Lower lobe of right lung (tissue), 2 donors: Measurements from ENCODE around the gene ADGRL3. TPM values are rescaled to one million over a fixed set of nuclear protein-coding genes. Genes with fewer than 3 reads are reported as not detected.

Source experiments
- ATAC-seq, 2 donors: fragments of 200-7000 bp; cut with Tn5 transposase; one replicate each; pipeline ENCODE4 v1.9.1; 2020 to 2022; ENCODE audit warnings: mild to moderate bottlenecking in 2 of 2, moderate library complexity in 2 of 2
- DNase-seq: peaks from one replicate; pipeline ENCODE4 v3.0.0-alpha.2; 2020
- H3K27ac ChIP-seq: fragments of 200-600 bp; one replicate; pipeline ENCODE4 v1.8.0; 2022
- H3K27me3 ChIP-seq: fragments of 200-600 bp; one replicate; pipeline ENCODE4 v1.8.0; 2022; ENCODE audit warnings: low read depth
- H3K36me3 ChIP-seq: fragments of 200-600 bp; one replicate; pipeline ENCODE4 v1.8.0; 2022; ENCODE audit warnings: mild to moderate bottlenecking
- H3K4me1 ChIP-seq: fragments of 200-600 bp; one replicate; pipeline ENCODE4 v1.8.0; 2022
- H3K4me3 ChIP-seq: fragments of 200-600 bp; one replicate; pipeline ENCODE4 v1.8.0; 2022; ENCODE audit warnings: mild to moderate bottlenecking
- H3K9me3 ChIP-seq: fragments of 200-600 bp; one replicate; pipeline ENCODE4 v1.8.0; 2022
- intact Hi-C: fragments of 100-400 bp; cut with DNase I; formaldehyde crosslinking; loops from one replicate; pipeline ENCODE4 v1.11.0; 2022
- total RNA-seq: library from RNA; stranded (reverse); fragmentation: NEBNext Ultra II Directional; extraction: Animal tissue kit (Norgen Biotek cat#: 25700); gene quantifications from one replicate; pipeline ENCODE4 v1.2.1, GENCODE V29; 2021
- TF ChIP-seq, protein P1 (sequence below): fragments of 200-600 bp; IDR thresholded peaks from one replicate; pipeline ENCODE4 v1.8.0; 2022; ENCODE audit warnings: antibody characterized with exemption, mild to moderate bottlenecking
- donor health status: DM: no; HTN: yes; CAD: no; lungs with severe emphysema.

Gene ADGRL3
- total RNA-seq, 1 donor from 2014 or later: 6.0 TPM

DNA sequence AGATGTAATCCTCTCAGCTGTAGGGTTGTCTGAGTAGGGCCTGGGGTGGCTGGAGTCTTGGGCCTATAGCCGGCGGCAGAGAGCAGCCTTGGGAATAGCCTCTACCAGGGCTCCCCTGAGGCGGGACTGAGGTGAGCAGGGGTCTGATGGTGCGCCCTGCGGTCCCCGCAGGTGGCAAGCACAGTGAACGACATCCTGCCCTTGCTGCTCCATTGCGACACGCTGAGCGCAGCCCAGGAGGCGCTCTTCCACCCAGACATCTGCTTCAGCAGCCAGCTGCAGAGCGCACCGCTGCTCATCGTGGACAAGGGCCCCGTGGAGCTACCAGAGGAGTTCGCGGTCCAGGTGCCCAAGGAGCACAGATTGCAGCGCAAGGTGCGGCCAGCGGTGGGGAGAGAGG is 317.0 kb downstream of the ADGRL3 start:
- DNase-seq (no peak), ATAC-seq (no peak)
- H3K27ac ChIP-seq: no peak overlapping the region
- H3K4me1 ChIP-seq: no peaks in the 10 kb centered on the region
- no peaks in the 10 kb centered on the region for H3K36me3 ChIP-seq
- TF ChIP-seq, protein P1, sequence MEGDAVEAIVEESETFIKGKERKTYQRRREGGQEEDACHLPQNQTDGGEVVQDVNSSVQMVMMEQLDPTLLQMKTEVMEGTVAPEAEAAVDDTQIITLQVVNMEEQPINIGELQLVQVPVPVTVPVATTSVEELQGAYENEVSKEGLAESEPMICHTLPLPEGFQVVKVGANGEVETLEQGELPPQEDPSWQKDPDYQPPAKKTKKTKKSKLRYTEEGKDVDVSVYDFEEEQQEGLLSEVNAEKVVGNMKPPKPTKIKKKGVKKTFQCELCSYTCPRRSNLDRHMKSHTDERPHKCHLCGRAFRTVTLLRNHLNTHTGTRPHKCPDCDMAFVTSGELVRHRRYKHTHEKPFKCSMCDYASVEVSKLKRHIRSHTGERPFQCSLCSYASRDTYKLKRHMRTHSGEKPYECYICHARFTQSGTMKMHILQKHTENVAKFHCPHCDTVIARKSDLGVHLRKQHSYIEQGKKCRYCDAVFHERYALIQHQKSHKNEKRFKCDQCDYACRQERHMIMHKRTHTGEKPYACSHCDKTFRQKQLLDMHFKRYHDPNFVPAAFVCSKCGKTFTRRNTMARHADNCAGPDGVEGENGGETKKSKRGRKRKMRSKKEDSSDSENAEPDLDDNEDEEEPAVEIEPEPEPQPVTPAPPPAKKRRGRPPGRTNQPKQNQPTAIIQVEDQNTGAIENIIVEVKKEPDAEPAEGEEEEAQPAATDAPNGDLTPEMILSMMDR: no peak
- no peaks in the 10 kb centered on the region for H3K9me3 ChIP-seq
- no peak overlapping the region for H3K4me3 ChIP-seq
- no peaks in the 10 kb centered on the region for H3K27me3 ChIP-seq
- intact Hi-C loops: no loop called here

DNA sequence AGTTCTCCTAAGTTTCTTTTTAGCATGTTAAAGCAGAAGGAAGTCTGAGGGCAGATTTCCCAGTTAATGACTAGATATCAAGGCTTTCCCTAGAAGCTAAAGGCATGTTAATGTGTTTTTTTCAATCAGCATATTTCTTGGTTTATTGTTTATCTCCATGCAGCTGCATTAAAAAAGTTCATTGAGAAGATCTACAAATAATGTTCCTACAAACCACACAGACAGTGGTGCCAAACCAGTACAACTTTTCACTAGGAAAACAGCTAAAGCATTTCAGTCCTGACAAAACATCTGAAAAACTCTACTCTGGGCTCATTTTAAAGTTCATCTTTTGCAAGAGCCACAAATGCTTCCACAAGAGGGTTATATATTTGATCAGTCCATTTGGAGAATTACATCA is 320.0 kb downstream of the ADGRL3 start:
- no peaks in the 10 kb centered on the region for H3K4me1 ChIP-seq
- intact Hi-C loops: no loop called here
- TF ChIP-seq, protein P1: no peak
- DNase-seq (no peak), ATAC-seq (no peak)
- H3K27ac ChIP-seq: no peak overlapping the region
- H3K27me3 ChIP-seq: no peaks in the 10 kb centered on the region
- no peak overlapping the region for H3K4me3 ChIP-seq
- no peaks in the 10 kb centered on the region for H3K36me3 ChIP-seq
- H3K9me3 ChIP-seq: no peaks in the 10 kb centered on the region

DNA sequence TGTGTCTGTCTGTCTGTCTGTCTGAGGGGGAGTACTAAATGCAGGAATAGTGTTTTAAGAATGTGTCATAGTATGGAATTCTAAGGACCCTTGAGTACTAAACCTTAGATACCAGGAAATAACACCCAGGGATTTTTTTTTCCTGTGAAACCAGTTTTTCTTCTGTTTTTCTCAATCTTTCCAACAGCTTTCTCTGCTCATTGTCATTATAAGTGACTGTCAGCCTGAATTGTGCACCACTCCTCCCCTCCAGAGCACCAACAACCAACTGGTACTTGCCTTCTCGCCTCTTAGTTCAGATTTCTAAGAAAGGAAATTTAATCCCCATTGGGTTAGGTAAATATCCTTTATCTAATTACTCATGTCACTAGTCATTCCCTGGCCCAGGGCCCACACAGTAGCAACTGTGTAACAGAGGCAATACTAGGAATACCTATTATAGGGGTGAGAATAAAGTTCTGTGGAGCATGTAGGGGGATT is 320.6 kb downstream of the ADGRL3 start:
- DNase-seq (no peak), ATAC-seq (peak in 1 of 2 donors; percentile 26)
- no peaks in the 10 kb centered on the region for H3K27me3 ChIP-seq
- H3K27ac ChIP-seq: no peak overlapping the region
- no peak overlapping the region for H3K4me3 ChIP-seq
- H3K36me3 ChIP-seq: no peaks in the 10 kb centered on the region
- intact Hi-C loops: no loop called here
- H3K4me1 ChIP-seq: no peaks in the 10 kb centered on the region
- TF ChIP-seq, protein P1: no peak
- H3K9me3 ChIP-seq: no peaks in the 10 kb centered on the region

DNA sequence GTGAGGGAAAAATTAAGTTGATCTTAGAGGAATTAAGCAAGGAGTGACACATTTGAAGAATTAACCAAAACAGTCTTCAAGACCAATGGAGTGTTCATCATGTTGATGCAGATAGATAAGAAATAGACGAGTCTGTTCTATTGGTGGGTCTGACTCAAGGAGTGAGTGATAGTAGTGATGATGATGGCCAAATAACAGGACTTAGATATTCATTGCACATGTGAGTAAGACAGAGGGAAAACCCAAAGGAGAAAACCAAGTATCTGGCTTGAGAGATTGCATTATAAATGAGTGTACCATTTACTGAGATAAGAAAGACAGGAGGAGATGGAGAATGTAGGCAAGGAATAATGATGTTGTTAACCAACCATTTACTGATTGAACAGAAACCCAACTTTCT is 321.3 kb downstream of the ADGRL3 start:
- Histone ChIP-seq H3K9me3 (no peaks in the 10 kb centered on the region), H3K4me1 (no peaks in the 10 kb centered on the region), H3K27ac (no peak overlapping the region), H3K27me3 (no peaks in the 10 kb centered on the region), H3K36me3 (no peaks in the 10 kb centered on the region), H3K4me3 (no peak overlapping the region)
- DNase-seq: no peak
- TF ChIP-seq, protein P1: no peak
- ATAC-seq: no peak
- intact Hi-C loops: no loop called here

DNA sequence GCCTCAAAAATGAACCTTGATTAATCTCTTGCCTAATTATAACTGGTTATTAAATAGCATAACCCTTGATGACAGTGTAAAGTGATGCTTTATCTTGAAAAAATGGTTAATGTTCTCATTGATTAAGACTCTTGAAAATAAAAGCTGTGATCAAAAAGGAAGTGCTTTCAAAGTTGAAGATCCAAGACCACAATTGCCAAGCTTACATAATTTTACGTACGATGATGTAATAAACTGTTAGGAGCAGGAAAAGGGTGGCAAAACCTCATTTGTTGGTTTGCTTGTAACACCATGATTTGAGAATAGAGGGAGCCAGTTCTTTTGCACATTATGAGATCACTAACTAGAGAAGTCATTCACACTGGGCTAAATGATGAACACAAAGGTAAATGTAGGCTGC is 322.2 kb downstream of the ADGRL3 start:
- ATAC-seq: no peak
- Histone ChIP-seq H3K36me3 (no peaks in the 10 kb centered on the region), H3K4me1 (no peaks in the 10 kb centered on the region), H3K27me3 (no peaks in the 10 kb centered on the region), H3K9me3 (no peaks in the 10 kb centered on the region), H3K4me3 (no peak overlapping the region), H3K27ac (no peak overlapping the region)
- DNase-seq: no peak
- intact Hi-C loops: no loop called here
- TF ChIP-seq, protein P1: no peak

DNA sequence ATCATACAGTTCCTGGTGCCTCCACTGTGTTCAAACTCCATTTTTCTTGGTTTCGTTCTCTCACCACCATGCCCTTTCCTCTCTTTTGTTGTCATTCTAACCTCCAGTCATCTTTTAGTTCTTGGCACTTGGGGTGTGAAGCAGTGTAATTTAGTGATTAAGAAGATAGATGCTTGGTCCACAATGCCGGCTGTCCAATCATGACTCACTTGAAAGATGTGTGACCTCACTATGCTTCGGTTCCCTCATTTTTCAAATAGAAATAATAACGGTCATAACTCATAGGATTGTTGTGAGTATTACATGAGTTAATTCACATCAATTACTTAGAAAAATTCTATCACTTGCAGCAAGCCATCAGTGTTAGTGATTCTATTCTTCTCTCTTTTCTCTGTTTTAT is 327.8 kb downstream of the ADGRL3 start:
- Histone ChIP-seq H3K4me1 (no peaks in the 10 kb centered on the region), H3K4me3 (no peak overlapping the region), H3K36me3 (no peaks in the 10 kb centered on the region), H3K9me3 (no peaks in the 10 kb centered on the region), H3K27me3 (no peaks in the 10 kb centered on the region), H3K27ac (no peak overlapping the region)
- intact Hi-C loops: no loop called here
- DNase-seq (no peak), ATAC-seq (no peak)
- TF ChIP-seq, protein P1: no peak
